Nephron (organoid): Measurements from ENCODE around the gene GRIP2.

ENCODE experiments used
- H3K27ac Mint-ChIP-seq, 3 experiments: 2 replicates each; pipeline ENCODE4 v1.8.0; 2020; ENCODE audit warnings: mixed read lengths in 3 of 3, mild to moderate bottlenecking in 2 of 3, moderate library complexity in 1 of 3
- H3K27me3 Mint-ChIP-seq: 2 replicates; pipeline ENCODE4 v1.8.0; 2021; ENCODE audit warnings: low read depth, mild to moderate bottlenecking, moderate library complexity, mixed read lengths
- H3K36me3 Mint-ChIP-seq: 2 replicates; pipeline ENCODE4 v1.8.0; 2020; ENCODE audit warnings: low read depth, mixed read lengths
- H3K4me1 Mint-ChIP-seq: 2 replicates; pipeline ENCODE4 v1.8.0; 2020; ENCODE audit warnings: mixed read lengths
- H3K4me3 Mint-ChIP-seq, 3 experiments: 2 replicates each; pipeline ENCODE4 v1.8.0; 2020; ENCODE audit warnings: mild to moderate bottlenecking in 3 of 3, mixed read lengths in 3 of 3, moderate library complexity in 2 of 3
- H3K9me3 Mint-ChIP-seq: 2 replicates; pipeline ENCODE4 v1.8.0; 2020; ENCODE audit warnings: mixed read lengths
- CTCF ChIP-seq, 3 experiments: fragments of 200-600 bp; sonication (generic); IDR thresholded peaks; one replicate each; pipeline ENCODE4 v1.5.0; 2021; ENCODE audit warnings: antibody characterized with exemption in 3 of 3; ENCODE audit not compliant: unreplicated experiment in 3 of 3

Gene GRIP2

GRCh38 chr3:14514323-14514720 lies 25.8 kb downstream of the GRIP2 start:
- Mint-ChIP-seq H3K4me3 (no peak overlapping the region), H3K4me1 (no peaks in the 10 kb centered on the region), H3K27ac (no peak overlapping the region), H3K27me3 (peaks cover 7% of the 10 kb centered on the region), H3K36me3 (no peaks in the 10 kb centered on the region), H3K9me3 (no peaks in the 10 kb centered on the region)
- TF ChIP-seq CTCF (IDR thresholded peaks at IDR 0.05; ENCODE audit: unreplicated experiment in 3 of 3), result no peak

- Mint-ChIP-seq H3K4me3 (no peak overlapping the region), H3K9me3 (no peaks in the 10 kb centered on the region), H3K27me3 (peaks cover 7% of the 10 kb centered on the region), H3K4me1 (no peaks in the 10 kb centered on the region), H3K27ac (no peak overlapping the region), H3K36me3 (no peaks in the 10 kb centered on the region)
- no peak for TF ChIP-seq CTCF (IDR thresholded peaks at IDR 0.05; ENCODE audit: unreplicated experiment in 3 of 3)
Measured at GRCh38 chr3:14513566-14514322, 26.4 kb downstream of the GRIP2 start.

- H3K27me3 Mint-ChIP-seq, result peaks cover 7% of the 10 kb centered on the region
- H3K4me3 Mint-ChIP-seq, result no peak overlapping the region
- H3K36me3 Mint-ChIP-seq, result no peaks in the 10 kb centered on the region
- no peaks in the 10 kb centered on the region for H3K9me3 Mint-ChIP-seq
- no peak for TF ChIP-seq CTCF (IDR thresholded peaks at IDR 0.05; ENCODE audit: unreplicated experiment in 3 of 3)
- no peaks in the 10 kb centered on the region for H3K4me1 Mint-ChIP-seq
- H3K27ac Mint-ChIP-seq, result no peak overlapping the region
Measured at GRCh38 chr3:14512942-14513327, 27.2 kb downstream of the GRIP2 start.

GRCh38 chr3:14512281-14512941 lies 27.7 kb downstream of the GRIP2 start:
- Mint-ChIP-seq H3K9me3 (no peaks in the 10 kb centered on the region), H3K4me3 (no peak overlapping the region), H3K27me3 (peaks cover 7% of the 10 kb centered on the region), H3K36me3 (no peaks in the 10 kb centered on the region), H3K27ac (no peak overlapping the region), H3K4me1 (no peaks in the 10 kb centered on the region)
- TF ChIP-seq CTCF (IDR thresholded peaks at IDR 0.05; ENCODE audit: unreplicated experiment in 3 of 3), result no peak

GRCh38 chr3:14511623-14512280 lies 28.4 kb downstream of the GRIP2 start:
- H3K4me3 Mint-ChIP-seq, result no peak overlapping the region
- no peaks in the 10 kb centered on the region for H3K4me1 Mint-ChIP-seq
- peaks cover 7% of the 10 kb centered on the region for H3K27me3 Mint-ChIP-seq
- no peaks in the 10 kb centered on the region for H3K36me3 Mint-ChIP-seq
- no peaks in the 10 kb centered on the region for H3K9me3 Mint-ChIP-seq
- no peak for TF ChIP-seq CTCF (IDR thresholded peaks at IDR 0.05; ENCODE audit: unreplicated experiment in 3 of 3)
- no peak overlapping the region for H3K27ac Mint-ChIP-seq
